Activated T-helper 2 cell treated with anti-CD3 and anti-CD28 coated beads, Interferon-gamma antibody, Interleukin-2, Interleukin-4, amounts not matched to agents 10 μg/mL and 5 μg/mL and 100 μg/mL, durations not matched to agents 14 hours and 24 hours and 36 hours (primary cell): ENCODE results near the gene CALD1. TPM values are rescaled to one million over a fixed set of nuclear protein-coding genes. Genes with fewer than 3 reads are reported as not detected.

ENCODE experiments used
- DNase-seq: peaks from one replicate; pipeline ENCODE4 v3.0.0; 2021; ENCODE audit warnings: low spot score
- H3K27ac Mint-ChIP-seq: one replicate; pipeline ENCODE4 v1.8.0; 2021; ENCODE audit warnings: mixed read lengths
- H3K27me3 Mint-ChIP-seq: one replicate; pipeline ENCODE4 v1.8.0; 2021; ENCODE audit warnings: low read depth, mixed read lengths
- H3K36me3 Mint-ChIP-seq: one replicate; pipeline ENCODE4 v1.8.0; 2021; ENCODE audit warnings: low read depth, mixed read lengths
- H3K4me1 Mint-ChIP-seq: one replicate; pipeline ENCODE4 v1.8.0; 2021; ENCODE audit warnings: low read depth, mixed read lengths
- H3K4me3 Mint-ChIP-seq: one replicate; pipeline ENCODE4 v1.8.0; 2021; ENCODE audit warnings: low read depth, mild to moderate bottlenecking, moderate library complexity, mixed read lengths
- H3K9me3 Mint-ChIP-seq: one replicate; pipeline ENCODE4 v1.8.0; 2021; ENCODE audit warnings: mixed read lengths
- intact Hi-C: fragments of 100-400 bp; cut with micrococcal nuclease; formaldehyde crosslinking; loops from one replicate; pipeline ENCODE4 v1.15.1; 2023
- total RNA-seq: library from RNA; stranded (reverse); gene quantifications from 2 replicates; pipeline ENCODE4 v1.2.3, GENCODE V29; 2022

The CALD1 gene
- total RNA-seq, 1 donor from 2014 or later: 10.1 TPM

- H3K27ac Mint-ChIP-seq: no peak overlapping the region
- H3K4me3 Mint-ChIP-seq: no peak overlapping the region
- no peak for DNase-seq
- H3K9me3 Mint-ChIP-seq: no peaks in the 10 kb centered on the region
- H3K27me3 Mint-ChIP-seq: no peaks in the 10 kb centered on the region
- intact Hi-C loops: no loop called here
- peaks cover 7% of the 10 kb centered on the region for H3K4me1 Mint-ChIP-seq
- H3K36me3 Mint-ChIP-seq: no peaks in the 10 kb centered on the region
These were observed 64.8 kb downstream of the CALD1 start for GRCh38 chr7:134844200-134844599.

- Mint-ChIP-seq H3K4me3 (no peak overlapping the region), H3K9me3 (no peaks in the 10 kb centered on the region), H3K27ac (no peak overlapping the region), H3K4me1 (peaks cover 11% of the 10 kb centered on the region), H3K27me3 (no peaks in the 10 kb centered on the region), H3K36me3 (no peaks in the 10 kb centered on the region)
- DNase-seq: no peak
- intact Hi-C loops: no loop called here
These were observed 66.0 kb downstream of the CALD1 start for GRCh38 chr7:134845461-134845860.

DNA sequence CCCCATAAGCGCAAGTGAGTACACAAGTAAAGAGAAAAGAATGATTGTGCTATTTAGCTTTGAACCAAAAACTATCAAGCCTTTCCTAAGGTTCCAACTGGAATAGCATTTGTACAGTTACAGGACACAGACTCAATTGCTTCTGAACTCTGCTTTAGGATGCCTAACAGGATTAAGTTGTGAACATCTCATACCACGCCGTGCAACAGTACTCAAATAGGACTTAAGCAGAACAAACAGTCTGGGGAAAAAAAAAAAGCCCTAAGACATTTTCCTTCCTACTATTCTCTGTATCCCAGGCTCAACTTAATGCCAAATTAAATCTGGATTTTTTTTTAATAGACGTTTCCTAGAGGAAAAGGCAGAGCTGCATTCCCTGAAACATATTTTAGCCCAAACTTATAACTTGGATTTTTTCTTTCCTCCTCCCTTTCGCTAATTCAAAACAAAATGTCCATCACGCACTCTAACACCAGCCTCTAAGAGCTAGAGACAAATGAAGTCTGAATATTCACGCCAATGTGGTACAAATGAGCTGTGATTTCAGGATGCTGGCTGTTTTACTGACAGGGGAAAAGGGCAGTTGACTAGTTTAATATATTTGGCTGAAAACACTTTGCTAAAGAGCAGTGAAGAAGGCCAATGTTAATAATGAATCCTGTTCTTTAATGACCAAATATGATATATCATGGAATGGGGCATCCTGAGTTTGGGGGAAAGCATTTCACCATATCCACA, 68.6 kb downstream of the CALD1 start:
- Mint-ChIP-seq H3K27me3 (no peaks in the 10 kb centered on the region), H3K4me1 (peaks cover 16% of the 10 kb centered on the region), H3K27ac (no peak overlapping the region), H3K4me3 (no peak overlapping the region), H3K36me3 (no peaks in the 10 kb centered on the region), H3K9me3 (peaks cover 4% of the 10 kb centered on the region)
- no peak for DNase-seq
- intact Hi-C loops: no loop called here

GRCh38 chr7:134850066-134850465, 70.6 kb downstream of the CALD1 start:
- Mint-ChIP-seq H3K9me3 (peaks cover 13% of the 10 kb centered on the region), H3K4me3 (no peak overlapping the region), H3K4me1 (peaks cover 19% of the 10 kb centered on the region), H3K36me3 (peaks cover 8% of the 10 kb centered on the region), H3K27me3 (no peaks in the 10 kb centered on the region), H3K27ac (no peak overlapping the region)
- DNase-seq: no peak
- intact Hi-C loops: no loop called here

- Mint-ChIP-seq H3K27me3 (no peaks in the 10 kb centered on the region), H3K4me3 (no peak overlapping the region), H3K36me3 (peaks cover 10% of the 10 kb centered on the region), H3K9me3 (peaks cover 14% of the 10 kb centered on the region), H3K27ac (no peak overlapping the region), H3K4me1 (peaks cover 25% of the 10 kb centered on the region)
- DNase-seq: no peak
- intact Hi-C loops: no loop called here
These were observed 71.7 kb downstream of the CALD1 start for GRCh38 chr7:134851141-134851540.

DNA sequence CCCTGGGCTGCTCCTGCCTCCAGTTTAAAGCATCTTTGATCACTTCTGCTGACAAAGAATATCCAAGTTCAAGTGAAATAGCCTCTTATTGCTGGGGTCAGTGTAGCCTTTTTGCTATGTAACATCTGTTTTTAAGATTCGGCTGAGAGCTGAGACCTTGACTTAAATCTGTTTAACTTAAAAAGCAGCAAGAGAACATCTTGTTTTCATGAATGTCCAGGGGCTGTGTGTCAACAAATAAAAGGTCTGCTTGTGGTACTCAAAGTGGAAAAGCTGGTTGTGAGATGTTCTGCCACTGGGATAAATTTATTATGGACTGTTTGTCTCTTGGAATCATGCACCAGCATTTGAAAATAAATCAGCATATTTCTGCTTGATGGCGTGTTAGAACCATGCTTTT, 73.2 kb downstream of the CALD1 start:
- no peaks in the 10 kb centered on the region for H3K27me3 Mint-ChIP-seq
- peaks cover 32% of the 10 kb centered on the region for H3K4me1 Mint-ChIP-seq
- H3K27ac Mint-ChIP-seq: no peak overlapping the region
- no peak overlapping the region for H3K4me3 Mint-ChIP-seq
- intact Hi-C loops: no loop called here
- peaks cover 10% of the 10 kb centered on the region for H3K36me3 Mint-ChIP-seq
- H3K9me3 Mint-ChIP-seq: peaks cover 14% of the 10 kb centered on the region
- DNase-seq: no peak

GRCh38 chr7:134854816-134855215, 75.4 kb downstream of the CALD1 start:
- intact Hi-C loops: loop anchor here (5.0 kb wide), 1 partner anchor 103 kb away; no protein-coding TSS in a partner anchor
- Mint-ChIP-seq H3K4me3 (no peak overlapping the region), H3K4me1 (peaks cover 31% of the 10 kb centered on the region), H3K9me3 (peaks cover 14% of the 10 kb centered on the region), H3K27me3 (no peaks in the 10 kb centered on the region), H3K36me3 (peaks cover 13% of the 10 kb centered on the region), H3K27ac (peak overlapping the region; percentile 22)
- no peak for DNase-seq

GRCh38 chr7:134855442-134855841, 76.0 kb downstream of the CALD1 start:
- peaks cover 17% of the 10 kb centered on the region for H3K36me3 Mint-ChIP-seq

GRCh38 chr7:134856091-134856490, 76.7 kb downstream of the CALD1 start:
- H3K9me3 Mint-ChIP-seq: peaks cover 10% of the 10 kb centered on the region
- no peak overlapping the region for H3K4me3 Mint-ChIP-seq
- H3K27ac Mint-ChIP-seq: peak overlapping the region; percentile 18
- H3K27me3 Mint-ChIP-seq: no peaks in the 10 kb centered on the region
- no peak for DNase-seq
- peaks cover 23% of the 10 kb centered on the region for H3K4me1 Mint-ChIP-seq
- intact Hi-C loops: loop anchor here (5.0 kb wide), 1 partner anchor 104 kb away; no protein-coding TSS in a partner anchor
- H3K36me3 Mint-ChIP-seq: peaks cover 17% of the 10 kb centered on the region

More at GRCh38 chr7:134855442-134855841, 76.0 kb downstream of the CALD1 start:
- H3K4me3 Mint-ChIP-seq: no peak overlapping the region
- H3K27ac Mint-ChIP-seq: peak overlapping the region; percentile 18
- H3K9me3 Mint-ChIP-seq: peaks cover 14% of the 10 kb centered on the region
- H3K4me1 Mint-ChIP-seq: peaks cover 28% of the 10 kb centered on the region
- no peaks in the 10 kb centered on the region for H3K27me3 Mint-ChIP-seq
- no peak for DNase-seq
- intact Hi-C loops: loop anchor here (5.0 kb wide), 1 partner anchor 103 kb away; no protein-coding TSS in a partner anchor

GRCh38 chr7:134856691-134857090, 77.3 kb downstream of the CALD1 start:
- intact Hi-C loops: loop anchor here (5.0 kb wide), 1 partner anchor 104 kb away; no protein-coding TSS in a partner anchor
- DNase-seq: no peak
- Mint-ChIP-seq H3K4me3 (no peak overlapping the region), H3K36me3 (peaks cover 17% of the 10 kb centered on the region), H3K27ac (peak overlapping the region; percentile 18), H3K9me3 (peaks cover 10% of the 10 kb centered on the region), H3K27me3 (no peaks in the 10 kb centered on the region), H3K4me1 (peaks cover 23% of the 10 kb centered on the region)

GRCh38 chr7:134857958-134858357, 78.5 kb downstream of the CALD1 start:
- Mint-ChIP-seq H3K27ac (no peak overlapping the region), H3K36me3 (peaks cover 17% of the 10 kb centered on the region), H3K4me1 (peaks cover 23% of the 10 kb centered on the region), H3K27me3 (no peaks in the 10 kb centered on the region), H3K9me3 (peaks cover 10% of the 10 kb centered on the region), H3K4me3 (no peak overlapping the region)
- DNase-seq: no peak
- intact Hi-C loops: loop anchor here (5.0 kb wide), 1 partner anchor 106 kb away; no protein-coding TSS in a partner anchor

- Mint-ChIP-seq H3K27ac (no peak overlapping the region), H3K27me3 (no peaks in the 10 kb centered on the region), H3K4me1 (peaks cover 22% of the 10 kb centered on the region), H3K9me3 (peaks cover 4% of the 10 kb centered on the region), H3K36me3 (peaks cover 11% of the 10 kb centered on the region), H3K4me3 (no peak overlapping the region)
- intact Hi-C loops: loop anchor here (5.0 kb wide), 1 partner anchor 107 kb away; no protein-coding TSS in a partner anchor
- no peak for DNase-seq
These were observed 80.3 kb downstream of the CALD1 start for GRCh38 chr7:134859783-134860182.
